NCI-H69 (cell line): Measurements from ENCODE around the gene HLCS.

ENCODE experiments used
- DNase-seq: peaks from one replicate; lab custom pipeline; 2025; lab: John Stamatoyannopoulos, UW

Gene HLCS

GRCh38 chr21:36701756-36702621 is 264.5 kb downstream of the HLCS start:
- no peak for DNase-seq

- DNase-seq, result no peak
Observed at GRCh38 chr21:36700971-36701755, 265.3 kb downstream of the HLCS start.
